IgD-negative memory B cell (primary cell): Measurements from ENCODE around the gene PPT1. TPM values are rescaled to one million over a fixed set of nuclear protein-coding genes. Genes with fewer than 3 reads are reported as not detected.
"Not testable (repeated sequence)": the region's sequence is repeated elsewhere in the genome, so short reads cannot be mapped to it uniquely, and the experiment has no call there.

Experiments used
- H3K27ac Mint-ChIP-seq, 3 donors: one replicate each; pipeline ENCODE4 v1.8.0; 2020 to 2022; ENCODE audit warnings: mild to moderate bottlenecking in 3 of 3, mixed read lengths in 3 of 3, moderate library complexity in 1 of 3
- H3K27me3 Mint-ChIP-seq: one replicate; pipeline ENCODE4 v1.8.0; 2021; ENCODE audit warnings: mixed read lengths
- H3K36me3 Mint-ChIP-seq: one replicate; pipeline ENCODE4 v1.8.0; 2020; ENCODE audit warnings: mild to moderate bottlenecking, mixed read lengths
- H3K4me1 Mint-ChIP-seq, 3 donors: one replicate each; pipeline ENCODE4 v1.8.0; 2020 to 2022; ENCODE audit warnings: mixed read lengths in 3 of 3, mild to moderate bottlenecking in 1 of 3
- H3K4me3 Mint-ChIP-seq, 4 donors: one replicate each; pipeline ENCODE4 v1.8.0; 2020 to 2022; ENCODE audit warnings: mild to moderate bottlenecking in 4 of 4, mixed read lengths in 4 of 4, moderate library complexity in 3 of 4
- H3K9me3 Mint-ChIP-seq, 3 donors: one replicate each; pipeline ENCODE4 v1.8.0; 2020 to 2021; ENCODE audit warnings: mixed read lengths in 3 of 3, mild to moderate bottlenecking in 1 of 3
- polyA plus RNA-seq: library from polyadenylated mRNA; unstranded; fragments of 300-500 nt; fragmentation: Illumina TruSeq; gene quantifications from one replicate; pipeline ENCODE4 v1.2.3, GENCODE V29; 2021

PPT1 gene
- polyA plus RNA-seq, 1 donor from 2014 or later, result 107 TPM

DNA sequence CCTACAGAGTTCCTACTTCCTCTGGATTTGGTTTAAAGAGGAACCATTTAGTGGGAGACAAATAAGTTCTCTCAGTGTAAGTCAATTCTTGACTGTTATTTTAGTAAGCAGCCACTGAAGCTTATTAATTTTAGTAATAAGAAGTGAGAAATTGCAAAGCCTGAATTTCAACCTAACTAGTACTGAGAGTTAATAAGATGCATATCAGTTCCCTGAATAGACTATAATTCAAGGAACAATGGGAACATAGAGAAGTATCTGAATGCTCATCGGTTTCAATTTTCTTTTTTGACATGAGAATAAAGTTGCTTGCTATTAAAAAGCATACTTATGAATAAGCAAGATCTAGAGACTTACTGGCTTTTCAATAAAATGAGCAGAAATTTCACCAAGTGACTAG lies 8.0 kb upstream of the PPT1 start:
- no peak overlapping the region for H3K4me3 Mint-ChIP-seq
- no peaks in the 10 kb centered on the region for H3K36me3 Mint-ChIP-seq
- H3K4me1 Mint-ChIP-seq, result no peaks in the 10 kb centered on the region
- H3K27me3 Mint-ChIP-seq, result peaks cover 3% of the 10 kb centered on the region
- no peak overlapping the region for H3K27ac Mint-ChIP-seq
- peaks cover 0 to 22% (median 6%) of the 10 kb centered on the region in 3 donors for H3K9me3 Mint-ChIP-seq

DNA sequence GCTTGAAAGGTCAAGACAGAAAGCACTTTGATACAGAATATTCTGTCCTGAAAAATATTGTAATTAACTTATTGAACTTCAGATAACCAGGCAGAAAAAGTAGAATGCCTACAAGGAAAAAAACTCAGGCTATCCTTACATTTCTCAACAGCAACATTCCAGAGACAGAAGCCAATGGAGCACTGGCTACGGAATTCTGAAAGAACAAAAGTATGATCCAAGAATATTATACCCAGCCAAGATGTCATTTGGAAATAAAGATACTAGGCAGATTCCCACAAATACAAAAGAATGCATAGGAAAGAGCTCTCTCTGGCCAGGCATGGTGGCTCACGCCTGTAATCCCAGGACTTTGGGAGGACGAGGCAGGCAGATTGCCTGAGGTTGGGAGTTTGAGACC lies 5.8 kb upstream of the PPT1 start:
- Mint-ChIP-seq H3K4me3 (peak overlapping the region in 1 of 4 donors; percentile 63), H3K27ac (no peak overlapping the region), H3K9me3 (peaks cover 0 to 10% (median 6%) of the 10 kb centered on the region in 3 donors), H3K36me3 (no peaks in the 10 kb centered on the region), H3K4me1 (no peaks in the 10 kb centered on the region), H3K27me3 (peaks cover 5% of the 10 kb centered on the region)

DNA sequence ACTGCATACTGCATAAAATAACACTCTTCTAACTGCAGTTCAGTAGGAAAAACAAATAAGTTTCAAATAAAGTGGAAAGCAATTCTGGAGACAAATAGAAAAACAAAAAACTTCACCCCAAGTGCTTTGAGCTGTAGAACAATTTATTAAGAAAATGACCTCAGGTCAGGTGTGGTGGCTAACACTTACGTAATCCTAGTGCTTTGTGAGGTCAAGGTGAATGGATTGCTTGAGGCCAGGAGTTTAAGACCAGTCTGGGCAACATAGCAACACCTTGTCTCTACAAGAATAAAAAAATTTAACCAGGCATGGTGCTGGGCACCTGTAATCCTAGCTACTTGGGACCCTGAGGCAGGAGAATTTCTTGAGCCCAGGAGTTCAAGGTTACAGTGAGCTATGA lies 5.0 kb upstream of the PPT1 start:
- Mint-ChIP-seq H3K9me3 (peaks cover 0 to 10% (median 4%) of the 10 kb centered on the region in 3 donors), H3K4me1 (peaks cover 4 to 6% (median 4%) of the 10 kb centered on the region in 3 donors), H3K27ac (no peak overlapping the region), H3K27me3 (peaks cover 5% of the 10 kb centered on the region), H3K36me3 (no peaks in the 10 kb centered on the region), H3K4me3 (peak overlapping the region in 1 of 4 donors; percentile 60)

DNA sequence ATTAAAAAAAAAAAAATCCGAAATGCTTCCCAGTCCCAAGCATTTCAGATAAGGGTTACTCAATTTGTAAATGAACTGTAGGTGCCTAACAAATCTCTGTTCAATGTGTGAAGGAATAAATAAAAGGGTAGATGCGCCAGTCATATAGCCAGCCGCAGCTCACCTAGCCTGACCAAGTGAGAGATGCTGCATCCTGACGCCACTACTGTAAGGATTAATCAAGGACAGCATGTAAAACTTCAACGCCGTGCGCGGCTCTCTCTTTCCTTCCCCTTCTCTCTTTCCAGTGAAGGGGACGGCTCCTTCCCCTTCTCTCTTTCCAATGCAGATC lies 441 bp downstream of the PPT1 start:
- Mint-ChIP-seq H3K36me3 (peaks cover 4% of the 10 kb centered on the region), H3K9me3 (peaks cover 0 to 2% (median under 1%) of the 10 kb centered on the region in 3 donors), H3K4me3 (peak overlapping the region; percentile 87 to 99 (median 96)), H3K4me1 (peaks cover 17 to 25% (median 23%) of the 10 kb centered on the region in 3 donors), H3K27ac (peak overlapping the region; percentile 1 to 98 (median 77)), H3K27me3 (peaks cover 2% of the 10 kb centered on the region)

DNA sequence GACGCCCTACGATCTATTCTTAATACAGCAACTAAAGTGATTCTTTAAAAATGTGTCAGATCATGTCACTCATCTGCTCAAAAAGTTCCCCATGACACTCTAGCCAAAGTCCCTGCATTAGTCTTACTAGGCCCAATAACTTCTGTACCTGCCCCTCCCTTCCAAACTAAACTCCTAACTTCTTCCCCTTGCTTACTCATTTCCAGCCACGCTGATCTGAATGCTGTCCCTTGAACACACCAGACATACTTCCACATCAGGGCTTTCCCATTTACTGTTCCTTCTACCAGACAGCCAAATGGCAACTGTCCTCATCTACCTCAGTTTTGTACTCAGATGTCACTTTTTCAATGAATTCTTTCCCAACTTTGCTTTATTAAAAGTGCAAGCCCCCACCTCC lies 1.2 kb downstream of the PPT1 start:
- H3K9me3 Mint-ChIP-seq, result peaks cover 0 to 2% (median 0%) of the 10 kb centered on the region in 3 donors
- H3K36me3 Mint-ChIP-seq, result peaks cover 4% of the 10 kb centered on the region
- H3K4me3 Mint-ChIP-seq, result peak overlapping the region; percentile 5 to 53 (median 52)
- peaks cover 17 to 25% (median 23%) of the 10 kb centered on the region in 3 donors for H3K4me1 Mint-ChIP-seq
- H3K27me3 Mint-ChIP-seq, result peaks cover 2% of the 10 kb centered on the region
- H3K27ac Mint-ChIP-seq, result peak overlapping the region in 1 of 3 donors; percentile 68

DNA sequence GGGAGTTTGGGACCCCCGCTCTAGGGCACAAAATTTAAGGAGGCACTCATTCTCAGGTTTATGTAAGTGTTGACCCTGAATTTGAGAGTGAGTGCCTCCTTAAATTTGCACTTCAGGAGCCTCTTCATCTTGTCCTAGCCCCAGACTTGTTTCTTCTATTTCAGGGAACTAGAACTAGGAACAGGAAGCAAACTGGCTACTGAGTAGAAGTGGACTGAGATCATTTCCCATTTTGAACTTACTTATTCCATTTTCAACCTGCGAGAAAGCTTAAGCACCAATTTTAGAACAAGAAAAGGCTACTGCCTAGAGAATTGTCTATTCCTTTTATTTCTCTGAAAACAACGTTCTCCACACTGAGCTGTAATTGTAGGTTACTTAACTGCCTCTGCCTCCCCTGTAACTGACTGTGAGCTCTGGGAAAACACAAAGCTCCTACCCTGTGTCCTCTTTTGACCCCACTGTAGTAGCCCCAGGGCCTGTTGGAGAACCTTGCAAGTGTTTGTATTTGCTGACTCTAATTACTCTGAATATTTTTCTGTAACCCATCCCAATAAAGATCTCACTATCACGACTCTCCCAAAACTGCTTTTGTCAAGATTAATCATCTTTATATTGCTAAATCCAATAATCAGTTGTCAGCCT lies 2.5 kb downstream of the PPT1 start:
- Mint-ChIP-seq H3K36me3 (peaks cover 6% of the 10 kb centered on the region), H3K4me3 (peak overlapping the region in 1 of 4 donors; percentile 33), H3K4me1 (peaks cover 17 to 25% (median 23%) of the 10 kb centered on the region in 3 donors), H3K27me3 (peaks cover 1% of the 10 kb centered on the region), H3K9me3 (peaks cover 0 to 2% (median 0%) of the 10 kb centered on the region in 3 donors), H3K27ac (peak overlapping the region in 1 of 3 donors; percentile 68)

DNA sequence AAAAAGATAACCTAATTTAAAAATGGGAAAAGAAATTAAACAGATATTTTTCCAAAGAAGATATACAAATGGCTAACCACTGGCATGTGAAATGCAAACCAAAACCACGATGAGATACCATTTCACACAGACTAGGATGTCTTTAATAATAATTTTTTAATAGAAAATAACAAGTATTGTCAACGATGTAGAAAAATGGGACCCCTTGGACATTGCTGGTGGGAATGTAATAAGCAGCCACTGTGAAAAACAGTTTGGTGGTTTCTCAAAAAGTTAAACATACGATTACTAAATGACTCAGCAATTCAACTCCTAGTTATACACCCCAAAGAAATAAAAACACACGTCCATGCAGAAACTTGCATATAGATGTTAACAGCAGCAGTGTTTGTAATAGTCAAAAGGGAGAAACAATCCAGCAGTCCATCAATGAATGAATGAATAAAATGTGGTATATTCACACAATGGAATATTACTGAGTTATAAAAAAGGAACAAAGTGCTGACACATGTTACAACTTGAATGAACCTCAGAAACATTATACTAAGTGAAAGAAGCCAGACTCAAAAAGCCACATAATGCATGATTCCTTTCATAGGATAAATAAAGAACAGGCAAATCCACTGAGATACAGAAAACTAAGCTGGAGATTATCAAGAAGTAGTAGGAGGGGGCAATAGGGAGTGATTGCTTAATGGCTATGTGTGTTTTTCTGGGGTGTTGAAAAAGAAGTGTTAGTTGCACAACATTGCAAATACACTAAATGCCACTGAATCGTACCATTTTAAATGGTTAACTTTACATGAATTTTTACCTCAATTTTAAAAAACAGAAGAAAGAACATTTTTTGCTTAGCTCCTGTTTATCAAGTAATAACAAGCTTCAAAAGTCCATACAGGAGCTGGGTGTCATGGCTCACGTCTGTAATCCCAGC lies 4.1 kb downstream of the PPT1 start:
- no peaks in the 10 kb centered on the region for H3K27me3 Mint-ChIP-seq
- peaks cover 17 to 25% (median 23%) of the 10 kb centered on the region in 3 donors for H3K4me1 Mint-ChIP-seq
- H3K27ac Mint-ChIP-seq, result peak overlapping the region in 1 of 3 donors; percentile 11
- peak overlapping the region in 1 of 4 donors; percentile 11 for H3K4me3 Mint-ChIP-seq
- peaks cover 0 to 2% (median 0%) of the 10 kb centered on the region in 3 donors for H3K9me3 Mint-ChIP-seq
- peaks cover 6% of the 10 kb centered on the region for H3K36me3 Mint-ChIP-seq

DNA sequence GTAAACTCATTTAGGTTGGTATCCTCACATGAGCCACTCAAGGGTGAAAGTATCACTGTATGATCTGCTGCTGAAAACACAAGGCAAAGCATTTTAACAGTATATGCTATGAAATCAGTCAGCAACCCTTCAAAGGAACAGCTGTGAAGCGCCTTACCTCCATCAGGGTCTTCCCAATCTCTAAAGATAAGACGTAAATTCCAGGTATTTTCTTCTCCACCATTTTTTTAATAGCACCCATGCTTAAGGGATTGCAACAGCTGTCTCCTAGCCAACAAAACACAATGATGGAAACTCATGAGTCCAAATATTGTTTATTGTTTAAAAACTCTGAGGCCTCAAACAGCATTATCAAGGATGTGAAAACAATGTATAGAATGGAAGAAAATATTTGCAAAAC lies 4.8 kb downstream of the PPT1 start:
- Mint-ChIP-seq H3K4me1 (peaks cover 14 to 19% (median 19%) of the 10 kb centered on the region in 3 donors), H3K27me3 (no peaks in the 10 kb centered on the region), H3K27ac (no peak overlapping the region), H3K9me3 (peaks cover 0 to 2% (median 0%) of the 10 kb centered on the region in 3 donors), H3K36me3 (peaks cover 7% of the 10 kb centered on the region), H3K4me3 (peak overlapping the region in 1 of 4 donors; percentile 23)

DNA sequence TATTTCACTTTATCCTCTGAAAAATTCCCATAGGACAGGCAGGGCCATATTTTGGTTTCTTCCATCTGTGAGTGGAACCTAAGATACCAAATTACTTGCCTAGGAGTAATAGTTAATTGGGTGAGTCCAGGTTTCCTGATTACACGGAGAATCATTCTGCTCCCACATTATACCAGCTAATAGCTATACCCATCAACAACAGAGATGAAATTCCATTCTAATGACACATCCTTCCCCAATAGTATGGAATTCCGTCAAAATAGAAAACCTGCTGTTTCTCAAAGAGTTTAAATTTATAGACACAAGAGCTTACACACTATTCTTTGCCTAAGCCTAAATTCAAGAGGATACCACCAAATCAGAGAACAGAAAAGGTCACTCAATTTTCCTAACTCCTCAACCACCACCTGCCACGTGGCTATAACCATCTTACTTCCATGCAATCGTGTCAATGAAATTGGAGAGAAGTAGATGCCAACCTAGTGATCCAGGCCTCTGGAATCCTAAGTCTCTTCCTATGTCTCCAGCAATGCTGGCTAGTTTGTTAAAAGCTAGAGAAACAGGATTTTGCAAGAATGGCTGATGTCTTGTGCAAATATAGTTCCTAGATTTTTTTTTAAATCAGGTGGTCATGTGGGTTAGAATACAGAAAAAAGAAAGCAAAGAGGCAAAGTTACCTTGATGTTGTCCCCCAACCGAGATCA lies 6.2 kb downstream of the PPT1 start:
- no peak overlapping the region for H3K4me3 Mint-ChIP-seq
- peaks cover 0 to 2% (median 0%) of the 10 kb centered on the region in 3 donors for H3K9me3 Mint-ChIP-seq
- H3K27ac Mint-ChIP-seq, result no peak overlapping the region
- peaks cover 7% of the 10 kb centered on the region for H3K36me3 Mint-ChIP-seq
- no peaks in the 10 kb centered on the region for H3K27me3 Mint-ChIP-seq
- peaks cover 8 to 14% (median 11%) of the 10 kb centered on the region in 3 donors for H3K4me1 Mint-ChIP-seq

DNA sequence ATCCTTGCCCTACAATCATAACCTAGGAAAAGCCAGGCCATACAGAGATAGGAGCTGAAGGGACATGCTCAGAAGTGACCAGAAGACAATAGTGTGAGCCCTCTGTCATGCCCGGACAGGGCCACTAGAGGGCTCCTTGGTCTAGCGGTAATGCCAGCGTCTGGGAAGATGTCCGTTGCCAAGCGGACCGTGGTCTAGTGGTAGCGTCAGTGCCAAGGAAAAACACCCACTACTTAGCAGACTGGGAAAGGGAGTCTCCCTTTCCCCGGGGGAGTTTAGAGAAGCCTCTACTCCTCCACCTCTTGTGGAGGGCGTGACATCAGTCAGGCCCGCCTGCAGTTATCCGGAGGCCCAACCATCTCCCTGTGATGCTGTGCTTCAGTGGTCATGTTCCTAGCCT lies 12.3 kb downstream of the PPT1 start:
- Mint-ChIP-seq H3K27ac (peak overlapping the region in 1 of 3 donors; percentile 86), H3K4me3 (peak overlapping the region in 2 of 4 donors; percentile 14 to 77)
- H3K36me3 Mint-ChIP-seq, result not testable (repeated sequence)

DNA sequence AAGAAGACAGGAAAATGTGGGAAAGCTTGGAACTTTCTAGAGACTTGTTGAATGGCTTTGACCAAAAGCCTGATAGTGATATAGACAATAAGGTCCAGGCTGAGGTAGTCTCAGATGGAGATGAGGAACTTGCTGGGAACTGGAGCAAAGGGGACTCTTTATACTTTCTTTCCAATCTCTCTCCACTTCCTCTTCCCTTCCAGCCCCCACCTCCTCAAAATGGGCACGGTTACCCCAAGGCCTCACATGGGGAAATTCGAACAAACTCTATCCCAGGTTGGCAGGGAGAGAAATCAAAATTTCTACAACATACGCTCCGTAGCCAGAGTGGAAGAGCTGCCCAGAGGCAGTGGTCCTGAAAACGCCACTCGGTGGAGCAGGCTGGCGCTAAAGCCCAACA lies 15.2 kb downstream of the PPT1 start:
- H3K4me1 Mint-ChIP-seq, result peaks cover 18 to 27% (median 25%) of the 10 kb centered on the region in 3 donors
- H3K4me3 Mint-ChIP-seq, result peak overlapping the region in 1 of 4 donors; percentile 45
- H3K9me3 Mint-ChIP-seq, result no peaks in the 10 kb centered on the region
- H3K27me3 Mint-ChIP-seq, result no peaks in the 10 kb centered on the region
- H3K36me3 Mint-ChIP-seq, result peaks cover 4% of the 10 kb centered on the region
- peak overlapping the region in 1 of 3 donors; percentile 55 for H3K27ac Mint-ChIP-seq

More for the DNA sequence above, 12.3 kb downstream of the PPT1 start:
- not testable (repeated sequence) for H3K9me3 Mint-ChIP-seq, H3K27me3 Mint-ChIP-seq
- H3K4me1 Mint-ChIP-seq, result peaks cover 14 to 21% (median 16%) of the 10 kb centered on the region in 3 donors

DNA sequence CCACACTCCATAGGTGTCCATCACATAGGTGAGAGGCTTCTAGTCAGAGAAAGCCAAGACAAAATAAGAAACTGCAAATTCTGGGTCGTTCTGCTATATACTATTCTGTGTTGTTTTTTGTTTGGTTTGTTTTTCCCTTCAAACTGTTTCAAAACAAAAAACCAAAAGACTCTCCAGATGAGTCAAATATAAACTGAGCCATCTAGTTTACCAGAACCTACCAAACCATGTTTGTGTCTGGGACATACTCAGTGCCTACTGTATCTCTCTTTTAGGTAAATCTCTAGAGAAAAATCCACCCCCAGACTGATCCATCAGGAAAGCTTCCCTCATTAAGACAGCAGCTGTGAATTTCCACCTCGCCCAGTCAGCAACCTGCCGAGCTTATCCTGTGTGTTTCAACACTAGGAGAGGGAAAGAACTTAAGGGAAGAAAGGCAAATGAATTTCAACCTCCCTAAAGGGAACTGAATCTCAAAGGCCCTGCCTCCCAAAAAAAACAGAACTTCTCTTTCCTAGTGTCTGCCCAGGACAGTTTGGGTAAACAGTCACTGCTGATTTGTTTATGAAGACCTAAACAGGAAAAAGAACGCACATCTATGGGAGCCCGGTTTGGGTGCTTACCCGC lies 17.2 kb downstream of the PPT1 start:
- Mint-ChIP-seq H3K9me3 (no peaks in the 10 kb centered on the region), H3K27me3 (no peaks in the 10 kb centered on the region), H3K36me3 (peaks cover 6% of the 10 kb centered on the region), H3K4me3 (peak overlapping the region in 2 of 4 donors; percentile 54 to 77), H3K4me1 (peaks cover 20 to 27% (median 25%) of the 10 kb centered on the region in 3 donors), H3K27ac (peak overlapping the region in 2 of 3 donors; percentile 48 to 78)

DNA sequence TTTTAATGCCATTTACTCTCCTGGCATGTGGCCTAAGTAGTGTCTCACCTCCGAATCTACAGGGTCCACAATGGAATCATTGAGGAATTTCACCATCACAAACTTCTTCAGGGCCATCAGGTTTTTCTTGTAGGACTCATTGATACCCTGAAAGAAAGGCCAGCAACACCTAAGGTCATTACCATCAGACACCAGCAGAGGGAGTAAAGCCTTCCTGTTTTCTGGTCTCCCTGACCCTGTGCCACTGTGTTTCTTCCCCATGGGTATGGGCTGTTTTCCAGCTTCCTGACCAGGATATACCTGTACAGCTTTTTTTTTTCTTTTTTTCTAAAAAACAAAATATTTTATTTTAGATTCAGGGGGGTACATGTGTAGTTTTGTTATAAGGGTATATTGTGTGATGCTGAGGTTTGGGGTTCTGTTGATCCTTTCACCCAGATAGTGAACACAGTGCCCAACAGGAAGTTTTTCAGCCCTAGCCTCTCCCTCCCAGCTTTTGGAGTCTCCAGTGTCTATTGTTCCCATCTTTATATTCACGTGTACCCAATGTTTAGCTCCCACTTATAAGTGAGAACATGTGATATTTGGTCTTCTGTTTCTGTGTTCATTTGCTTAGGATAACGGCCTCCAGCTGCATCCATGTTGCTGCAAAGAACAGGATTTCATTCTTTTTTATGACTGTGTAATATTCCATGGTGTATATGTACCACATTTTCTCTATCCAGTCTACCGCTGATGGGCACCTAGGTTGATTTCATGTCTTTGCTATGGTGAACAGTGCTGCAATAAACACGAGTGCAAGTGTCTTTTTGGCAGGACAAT lies 18.3 kb downstream of the PPT1 start:
- no peak overlapping the region for H3K27ac Mint-ChIP-seq
- peaks cover 21 to 23% (median 22%) of the 10 kb centered on the region in 3 donors for H3K4me1 Mint-ChIP-seq
- no peaks in the 10 kb centered on the region for H3K9me3 Mint-ChIP-seq
- no peak overlapping the region for H3K4me3 Mint-ChIP-seq
- peaks cover 4% of the 10 kb centered on the region for H3K36me3 Mint-ChIP-seq
- no peaks in the 10 kb centered on the region for H3K27me3 Mint-ChIP-seq
